Natural killer cell (primary cell): ENCODE data around the gene SENP7. TPM values are rescaled to one million over a fixed set of nuclear protein-coding genes. Genes with fewer than 3 reads are reported as not detected.
A peak's percentile ranks its signal among the peaks of the same experiment; 100 is the strongest.

ENCODE experiments used
- ATAC-seq, 3 donors: fragments of 150-1000 bp in 2 of 3; fragments of 200-7000 bp in 1 of 3; cut with Tn5 transposase; 1 replicate in 1 of 3; 2 replicates in 2 of 3; pipeline ENCODE4 v1.10.0; 2021; ENCODE audit warnings: mild to moderate bottlenecking in 2 of 3, moderate library complexity in 2 of 3
- DNase-seq, 2 donors: peaks; one replicate each; pipeline versions ENCODE4 v3.0.0 to v3.0.0-alpha.2; 2013 to 2021; ENCODE audit warnings: mixed read lengths in 1 of 2
- H3K27ac ChIP-seq: one replicate; pipeline ENCODE4 v1.5.1; 2013; ENCODE audit warnings: mild to moderate bottlenecking, low read length
- H3K27me3 ChIP-seq: one replicate; pipeline ENCODE4 v1.6.1; 2013; ENCODE audit warnings: low read length; ENCODE audit not compliant: control insufficient read depth, insufficient read depth
- H3K36me3 ChIP-seq: one replicate; pipeline ENCODE4 v1.6.1; 2013; ENCODE audit warnings: low read length; ENCODE audit not compliant: control insufficient read depth, insufficient read depth
- H3K4me1 ChIP-seq: one replicate; pipeline ENCODE4 v1.6.1; 2013; ENCODE audit warnings: low read length; ENCODE audit not compliant: control insufficient read depth, insufficient read depth
- H3K4me3 ChIP-seq: one replicate; pipeline ENCODE4 v1.5.1; 2013; ENCODE audit warnings: low read length
- H3K9me3 ChIP-seq: one replicate; pipeline ENCODE4 v1.6.1; 2013; ENCODE audit warnings: low read length; ENCODE audit not compliant: control insufficient read depth, insufficient read depth
- H3K27ac Mint-ChIP-seq, 2 donors: one replicate each; pipeline ENCODE4 v1.8.0; 2022; ENCODE audit warnings: mild to moderate bottlenecking in 2 of 2, mixed read lengths in 2 of 2, moderate library complexity in 1 of 2
- H3K27me3 Mint-ChIP-seq, 2 donors: one replicate each; pipeline ENCODE4 v1.8.0; 2022; ENCODE audit warnings: low read depth in 2 of 2, mixed read lengths in 2 of 2
- H3K36me3 Mint-ChIP-seq: one replicate; pipeline ENCODE4 v1.8.0; 2022; ENCODE audit warnings: mixed read lengths
- H3K4me1 Mint-ChIP-seq, 2 donors: one replicate each; pipeline ENCODE4 v1.8.0; 2022; ENCODE audit warnings: mixed read lengths in 2 of 2
- H3K4me3 Mint-ChIP-seq: one replicate; pipeline ENCODE4 v1.8.0; 2022; ENCODE audit warnings: mild to moderate bottlenecking, moderate library complexity, mixed read lengths
- H3K9me3 Mint-ChIP-seq, 2 donors: one replicate each; pipeline ENCODE4 v1.8.0; 2022; ENCODE audit warnings: mixed read lengths in 2 of 2
- WGBS: methylation state at CpG from one replicate; pipeline ENCODE4 v1.1.7; 2013; ENCODE audit warnings: missing lambda C conversion rate; ENCODE audit not compliant: insufficient coverage; 5-methylcytosine and 5-hydroxymethylcytosine counted together
- intact Hi-C: fragments of 100-400 bp; cut with micrococcal nuclease; formaldehyde crosslinking; loops from one replicate; pipeline ENCODE4 v1.14.2; 2022
- total RNA-seq, 4 donors: library from RNA; stranded (reverse); fragments of 120-200 nt in 1 of 4; gene quantifications; one replicate each; pipeline versions ENCODE4 v1.2.3 to v1.2.4, GENCODE V29; 2013 to 2022
- TF ChIP-seq, protein P1 (sequence below): fragments of 200-600 bp; IDR thresholded peaks from one replicate; pipeline ENCODE4 v1.8.0; 2022; ENCODE audit warnings: antibody characterized with exemption

The SENP7 gene
- total RNA-seq, 3 donors from 2014 or later (not counting 1 experiment from before 2014, with no cell fraction given): 41.4 to 60.6 (median 52.7) TPM

- ATAC-seq (no peak), DNase-seq (no peak)
- Histone ChIP-seq H3K9me3 (no peaks in the 10 kb centered on the region), H3K27me3 (no peaks in the 10 kb centered on the region), H3K4me3 (no peak overlapping the region), H3K36me3 (no peaks in the 10 kb centered on the region), H3K4me1 (peaks cover 4% of the 10 kb centered on the region), H3K27ac (no peak overlapping the region)
- H3K27ac Mint-ChIP-seq: peak overlapping the region; percentile 2 to 60
- H3K4me1 Mint-ChIP-seq: peaks cover 32 to 44% of the 10 kb centered on the region in 2 donors
- WGBS: 85% methylated on average over 4 of the region's 4 CpGs
- H3K27me3 Mint-ChIP-seq: no peaks in the 10 kb centered on the region
- no peaks in the 10 kb centered on the region for H3K9me3 Mint-ChIP-seq
- H3K36me3 Mint-ChIP-seq: no peaks in the 10 kb centered on the region
- H3K4me3 Mint-ChIP-seq: no peak overlapping the region
- intact Hi-C loops: no loop called here
- TF ChIP-seq, protein P1, sequence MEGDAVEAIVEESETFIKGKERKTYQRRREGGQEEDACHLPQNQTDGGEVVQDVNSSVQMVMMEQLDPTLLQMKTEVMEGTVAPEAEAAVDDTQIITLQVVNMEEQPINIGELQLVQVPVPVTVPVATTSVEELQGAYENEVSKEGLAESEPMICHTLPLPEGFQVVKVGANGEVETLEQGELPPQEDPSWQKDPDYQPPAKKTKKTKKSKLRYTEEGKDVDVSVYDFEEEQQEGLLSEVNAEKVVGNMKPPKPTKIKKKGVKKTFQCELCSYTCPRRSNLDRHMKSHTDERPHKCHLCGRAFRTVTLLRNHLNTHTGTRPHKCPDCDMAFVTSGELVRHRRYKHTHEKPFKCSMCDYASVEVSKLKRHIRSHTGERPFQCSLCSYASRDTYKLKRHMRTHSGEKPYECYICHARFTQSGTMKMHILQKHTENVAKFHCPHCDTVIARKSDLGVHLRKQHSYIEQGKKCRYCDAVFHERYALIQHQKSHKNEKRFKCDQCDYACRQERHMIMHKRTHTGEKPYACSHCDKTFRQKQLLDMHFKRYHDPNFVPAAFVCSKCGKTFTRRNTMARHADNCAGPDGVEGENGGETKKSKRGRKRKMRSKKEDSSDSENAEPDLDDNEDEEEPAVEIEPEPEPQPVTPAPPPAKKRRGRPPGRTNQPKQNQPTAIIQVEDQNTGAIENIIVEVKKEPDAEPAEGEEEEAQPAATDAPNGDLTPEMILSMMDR: no peak
These were observed 135.8 kb downstream of the SENP7 start for GRCh38 chr3:101377209-101377608.

- H3K4me1 Mint-ChIP-seq: peaks cover 27 to 43% of the 10 kb centered on the region in 2 donors
- no peaks in the 10 kb centered on the region for H3K9me3 ChIP-seq
- no peak overlapping the region for H3K27ac ChIP-seq
- peak overlapping the region; percentile 16 to 17 for H3K27ac Mint-ChIP-seq
- no peaks in the 10 kb centered on the region for H3K36me3 Mint-ChIP-seq
- peaks cover 8% of the 10 kb centered on the region for H3K36me3 ChIP-seq
- DNase-seq (no peak), ATAC-seq (no peak)
- H3K27me3 ChIP-seq: no peaks in the 10 kb centered on the region
- H3K4me1 ChIP-seq: peaks cover 4% of the 10 kb centered on the region
- no peaks in the 10 kb centered on the region for H3K27me3 Mint-ChIP-seq
- no peaks in the 10 kb centered on the region for H3K9me3 Mint-ChIP-seq
- no peak overlapping the region for H3K4me3 ChIP-seq
- no peak overlapping the region for H3K4me3 Mint-ChIP-seq
- TF ChIP-seq, protein P1: no peak
- intact Hi-C loops: no loop called here
These were observed 137.4 kb downstream of the SENP7 start for GRCh38 chr3:101375586-101375985.

DNA sequence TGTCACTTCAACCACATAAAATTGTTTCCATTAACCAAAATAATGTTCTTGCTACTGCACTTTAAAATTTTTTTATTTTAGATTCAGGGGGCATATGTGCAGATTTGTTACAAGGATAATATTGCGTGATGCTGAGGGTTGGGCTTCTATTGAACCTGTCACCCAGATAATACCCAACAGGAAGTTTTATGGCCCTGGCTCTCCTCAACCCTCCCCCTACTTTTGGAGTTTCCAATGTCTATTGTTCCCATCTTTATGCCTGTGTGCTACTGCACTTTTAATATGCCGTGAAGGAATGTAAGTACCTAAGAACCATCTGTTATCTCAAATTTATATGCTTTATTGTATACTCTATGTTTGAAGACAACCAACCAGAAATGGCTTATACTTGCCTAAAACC, 150.6 kb downstream of the SENP7 start:
- WGBS: no CpG with 5 or more reads among the region's 2 CpGs

GRCh38 chr3:101351829-101352228, 161.2 kb downstream of the SENP7 start:
- Mint-ChIP-seq H3K4me3 (no peak overlapping the region), H3K36me3 (no peaks in the 10 kb centered on the region), H3K4me1 (peaks cover 0 to 6% of the 10 kb centered on the region in 2 donors), H3K27me3 (no peaks in the 10 kb centered on the region), H3K9me3 (no peaks in the 10 kb centered on the region), H3K27ac (no peak overlapping the region)
- WGBS: no CpG with 5 or more reads among the region's 1 CpG
- H3K36me3 ChIP-seq: peaks cover 6% of the 10 kb centered on the region
- H3K27ac ChIP-seq: no peak overlapping the region
- ATAC-seq (no peak), DNase-seq (no peak)
- no peak overlapping the region for H3K4me3 ChIP-seq
- TF ChIP-seq, protein P1: no peak
- intact Hi-C loops: no loop called here
- no peaks in the 10 kb centered on the region for H3K27me3 ChIP-seq
- no peaks in the 10 kb centered on the region for H3K9me3 ChIP-seq
- no peaks in the 10 kb centered on the region for H3K4me1 ChIP-seq

More for the DNA sequence above, 150.6 kb downstream of the SENP7 start:
- H3K36me3 ChIP-seq: peaks cover 35% of the 10 kb centered on the region
- H3K36me3 Mint-ChIP-seq: peaks cover 22% of the 10 kb centered on the region
- H3K4me1 ChIP-seq: no peaks in the 10 kb centered on the region
- H3K27ac Mint-ChIP-seq: no peak overlapping the region
- TF ChIP-seq, protein P1: no peak
- H3K27me3 Mint-ChIP-seq: no peaks in the 10 kb centered on the region
- H3K4me3 ChIP-seq: no peak overlapping the region
- DNase-seq: no peak
- no peaks in the 10 kb centered on the region for H3K9me3 ChIP-seq
- H3K4me3 Mint-ChIP-seq: no peak overlapping the region
- H3K4me1 Mint-ChIP-seq: no peaks in the 10 kb centered on the region
- no peak for ATAC-seq
- H3K9me3 Mint-ChIP-seq: no peaks in the 10 kb centered on the region
- no peaks in the 10 kb centered on the region for H3K27me3 ChIP-seq
- intact Hi-C loops: no loop called here
- H3K27ac ChIP-seq: no peak overlapping the region
